HG03521 (cell line): ENCODE results near the gene SNX14.

Source experiments
- ATAC-seq: cut with Tn5 transposase; IDR thresholded peaks from one replicate; pipeline ENCODE4 v1.9.1; 2021; ENCODE audit warnings: mild to moderate bottlenecking, moderate library complexity; ENCODE audit not compliant: unreplicated experiment

Gene SNX14

DNA sequence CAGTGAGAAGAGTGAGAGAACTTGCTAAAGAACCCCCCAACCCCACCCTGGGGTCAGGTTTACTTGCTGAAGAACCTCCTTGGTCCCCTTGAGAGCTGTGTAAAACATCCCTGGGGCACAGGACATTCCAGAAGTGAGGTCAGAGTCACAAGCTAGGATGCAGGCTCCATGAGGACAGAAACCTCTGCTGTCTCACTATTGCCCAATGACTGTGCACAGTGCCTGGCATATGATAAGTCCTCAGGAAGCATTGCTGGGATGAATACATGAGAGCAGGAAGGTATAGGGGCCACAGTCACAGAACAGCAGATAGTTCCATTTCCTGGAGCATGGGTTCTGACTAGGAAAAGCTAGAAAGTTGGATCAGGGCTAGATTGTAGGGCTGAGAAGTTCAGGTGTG lies 125.3 kb downstream of the SNX14 start:
- ATAC-seq: no peak

DNA sequence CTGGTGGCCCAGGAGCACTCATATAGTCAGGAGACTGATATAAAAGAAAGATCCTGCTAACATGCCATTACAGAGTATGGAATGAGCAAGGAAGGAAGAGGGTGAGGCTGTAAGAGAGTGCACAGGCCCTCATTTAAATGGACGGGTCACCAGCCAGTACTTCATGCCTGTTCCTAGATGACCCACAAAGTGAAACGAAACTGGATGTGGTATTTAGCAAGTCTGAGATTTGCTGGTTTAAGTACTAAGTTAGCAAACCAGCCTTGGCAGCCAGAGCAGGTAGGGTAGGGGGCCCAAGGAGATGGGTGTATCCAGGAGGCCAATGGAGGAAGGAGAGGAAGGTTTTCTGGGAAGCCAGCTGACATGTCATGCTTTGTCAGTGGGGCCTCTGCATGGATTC lies 127.9 kb downstream of the SNX14 start:
- ATAC-seq: no peak

DNA sequence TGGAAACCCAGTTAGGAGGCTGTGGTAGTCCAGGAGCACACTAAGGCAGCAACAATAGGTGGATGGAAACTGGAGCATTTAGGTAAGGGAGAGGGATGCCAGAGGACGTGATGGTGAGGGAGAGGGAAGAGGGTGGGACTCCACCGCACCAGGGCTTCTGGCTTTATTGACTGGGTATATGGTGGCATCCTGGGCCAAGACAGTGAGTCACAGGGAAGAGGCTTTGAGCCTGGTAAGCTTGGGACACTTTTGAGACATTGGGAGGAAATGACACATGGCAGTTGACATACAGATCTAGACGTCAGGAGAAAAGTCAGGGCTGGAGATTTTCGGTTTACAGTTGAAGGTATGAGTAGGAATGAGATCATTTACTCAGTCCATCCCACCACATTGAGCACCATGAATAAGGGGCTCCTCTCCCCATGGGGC lies 128.9 kb downstream of the SNX14 start:
- no peak for ATAC-seq

DNA sequence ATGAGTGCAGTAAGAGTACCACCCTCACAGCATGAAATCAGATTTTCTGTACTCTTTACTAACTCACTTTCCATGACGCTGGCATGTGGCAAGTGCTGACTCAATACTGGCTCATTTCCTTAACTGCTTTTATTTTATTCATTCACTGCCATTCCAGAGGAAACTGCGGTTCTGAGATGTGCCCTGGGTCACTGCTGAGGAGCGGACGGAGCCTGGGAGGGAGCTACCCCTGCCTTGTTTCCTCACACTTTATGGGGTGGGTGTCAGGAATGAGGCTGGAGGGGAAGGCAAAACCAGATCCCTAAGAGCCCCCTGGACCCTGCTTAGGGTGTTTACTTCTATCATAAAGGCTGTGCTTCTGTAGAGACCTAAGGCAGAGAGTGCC lies 129.4 kb downstream of the SNX14 start:
- no peak for ATAC-seq

DNA sequence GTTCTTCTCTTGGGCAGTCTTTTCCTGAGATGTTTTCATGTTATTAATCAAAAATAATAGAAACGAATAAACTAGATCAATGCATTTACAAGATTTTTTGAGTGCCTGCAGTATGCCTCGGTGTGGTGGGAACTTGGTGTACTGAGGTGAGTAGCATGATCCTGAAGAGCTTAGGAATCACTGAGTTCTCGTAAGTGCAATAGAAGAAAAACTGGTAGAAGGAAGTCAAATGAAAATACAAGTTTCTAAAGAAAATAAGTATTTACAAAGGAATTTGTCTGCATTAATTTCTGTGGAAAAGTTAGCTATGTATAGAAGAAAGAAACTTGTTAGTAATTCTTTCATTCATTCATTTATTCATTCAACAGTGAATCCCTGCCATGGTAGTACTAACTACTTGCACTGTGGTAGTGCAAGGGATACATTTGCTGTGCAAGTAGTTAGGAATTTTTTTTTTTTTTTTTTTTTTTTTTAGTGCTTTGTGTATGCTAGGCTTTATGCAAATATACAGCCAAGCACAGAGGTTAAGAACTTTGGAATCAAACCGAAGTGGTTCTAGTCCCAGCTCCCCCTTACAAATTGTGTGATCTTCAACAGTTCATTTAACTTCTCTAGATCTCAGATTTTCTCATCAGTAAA lies 129.9 kb downstream of the SNX14 start:
- no peak for ATAC-seq

DNA sequence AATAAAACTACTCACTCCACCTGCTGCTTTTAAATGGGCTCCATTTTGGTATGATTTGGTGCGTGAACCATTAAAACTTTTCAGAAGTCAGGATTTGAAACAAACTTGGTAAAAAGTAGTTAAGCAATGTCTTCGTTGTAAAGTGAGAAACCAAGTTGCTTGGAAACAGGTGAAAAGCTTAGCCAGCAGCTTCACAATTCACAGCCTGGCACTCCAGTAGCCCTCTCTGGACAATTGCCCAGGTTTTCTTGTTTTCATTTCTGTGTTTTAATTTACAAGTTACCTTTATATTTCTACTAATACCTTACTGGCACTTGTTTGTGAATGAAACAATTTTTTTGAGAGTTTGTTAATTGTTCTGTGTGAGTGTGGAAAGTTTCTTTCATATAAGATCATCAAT lies 131.0 kb downstream of the SNX14 start:
- ATAC-seq: no peak

DNA sequence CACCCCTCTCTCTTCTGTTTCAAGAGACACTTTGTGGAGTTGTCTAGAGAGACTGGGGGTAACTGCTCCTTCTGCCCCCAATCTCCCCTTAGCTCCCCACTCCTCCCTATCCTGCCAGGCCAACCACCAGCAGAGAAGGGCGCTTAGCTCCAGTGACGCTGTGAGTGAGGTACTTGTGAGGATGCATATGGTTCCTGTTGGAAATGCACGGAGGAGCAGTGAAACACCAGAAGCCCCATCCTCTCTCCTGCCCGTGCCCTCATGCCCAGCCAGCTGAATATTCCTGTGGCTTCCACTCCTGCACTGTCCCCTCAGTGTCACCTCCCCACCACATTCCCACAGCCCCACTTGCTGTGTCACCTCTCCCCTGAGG lies 131.9 kb downstream of the SNX14 start:
- peak; percentile 4 for ATAC-seq

DNA sequence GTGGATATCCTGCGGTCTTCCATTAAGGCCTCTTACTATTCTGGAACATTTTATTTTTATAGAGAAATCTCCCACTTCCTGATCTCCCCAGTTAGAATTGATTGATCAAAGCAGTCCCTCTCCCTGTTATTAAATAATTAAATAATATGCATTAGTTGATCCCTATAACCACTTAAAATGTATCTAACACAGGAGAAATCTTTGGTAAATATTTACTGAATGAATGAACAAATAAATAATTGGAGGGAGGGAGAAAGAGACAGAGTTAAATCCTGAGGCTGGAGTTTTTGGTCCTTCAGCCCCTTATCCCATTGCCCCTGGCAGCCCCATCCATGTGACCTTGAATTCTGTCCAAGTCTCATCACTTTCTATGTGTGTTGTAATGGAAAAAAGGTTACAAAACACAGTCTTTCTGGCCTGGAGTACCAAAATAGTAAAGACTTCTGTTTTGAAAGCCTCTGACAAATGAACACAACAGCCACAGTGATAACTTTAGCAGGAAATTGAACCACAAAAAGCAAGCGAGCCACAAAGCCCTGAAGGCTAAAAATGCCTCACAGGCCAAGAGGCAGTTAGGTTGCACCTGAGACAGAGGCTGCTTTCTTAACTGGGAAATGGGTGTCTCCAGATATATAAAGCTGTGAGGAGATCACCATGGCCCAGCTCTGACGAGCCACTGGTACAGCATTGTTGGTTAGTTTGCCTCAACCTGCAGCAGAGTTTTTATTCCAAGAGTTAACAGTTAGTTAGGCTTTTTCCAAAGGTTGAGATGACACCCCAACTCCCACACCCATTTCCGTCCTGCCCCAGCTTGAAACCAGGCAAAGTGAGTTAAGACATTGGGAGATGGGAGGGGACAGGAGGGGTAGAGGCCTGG lies 132.5 kb downstream of the SNX14 start:
- peak; percentile 82 for ATAC-seq

DNA sequence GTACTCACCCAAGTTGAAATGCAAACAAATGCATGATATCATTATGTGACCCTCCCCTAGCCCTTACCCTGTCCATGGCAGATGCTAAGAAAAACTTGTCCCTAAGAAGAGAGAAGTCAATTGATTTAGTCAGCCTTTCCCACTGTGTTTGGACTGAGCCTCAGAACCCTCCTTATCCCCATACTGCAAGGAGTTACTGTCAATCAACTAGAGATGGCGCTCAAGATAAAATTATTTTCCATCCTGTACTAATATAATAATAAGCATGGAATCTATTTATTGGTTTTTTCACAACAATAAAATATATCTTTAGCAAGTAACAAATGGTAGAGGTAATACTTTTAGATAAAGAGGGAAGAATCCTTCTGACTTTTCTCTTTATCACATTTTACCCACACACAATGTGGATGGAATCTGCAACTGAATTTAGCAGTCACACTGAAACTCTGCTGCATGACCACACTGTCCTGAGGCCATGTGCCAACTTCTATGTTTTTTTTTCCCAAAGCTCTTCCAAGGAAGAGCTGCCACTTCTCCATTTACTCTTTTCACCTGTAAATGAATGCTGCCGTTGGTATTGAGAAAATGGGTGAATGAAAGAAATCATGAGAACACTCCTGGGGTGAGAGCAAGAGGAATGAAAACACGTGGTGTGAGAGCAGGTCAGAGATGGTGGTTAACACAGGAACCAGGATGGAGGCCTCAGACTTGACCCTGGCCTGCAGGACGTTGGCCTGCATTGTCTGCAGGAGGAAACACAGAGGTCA lies 133.3 kb downstream of the SNX14 start:
- no peak for ATAC-seq

DNA sequence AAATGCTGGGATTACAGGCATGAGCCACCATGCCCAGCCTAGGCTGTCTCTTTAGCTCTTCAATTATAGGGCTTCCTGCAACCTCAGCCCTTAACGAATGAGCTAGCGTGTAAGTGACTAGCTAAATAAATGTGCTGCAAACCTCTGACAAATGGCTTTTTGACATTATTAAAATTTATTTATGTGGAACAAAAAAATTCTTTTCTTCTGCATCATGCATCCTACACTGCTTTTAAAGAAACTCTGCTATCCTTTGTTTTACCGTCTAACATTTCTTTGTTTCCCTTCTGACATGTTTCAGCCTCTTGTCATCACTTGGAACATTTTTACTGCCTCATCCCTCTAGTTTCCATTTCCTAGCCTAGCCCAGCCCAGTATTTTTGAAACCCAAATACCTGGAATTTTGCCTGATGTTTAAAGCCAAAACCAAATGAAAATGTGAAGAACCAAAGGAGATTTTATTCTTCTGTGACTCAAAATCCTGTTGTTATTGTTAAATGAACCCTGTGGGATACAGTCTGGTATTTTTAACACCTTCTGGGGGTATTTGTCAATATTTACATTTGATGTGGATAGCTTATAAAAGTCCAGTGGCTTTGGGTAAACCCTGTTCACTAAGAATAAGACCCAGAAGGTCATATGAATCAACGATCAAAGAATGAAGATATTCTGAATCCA lies 134.3 kb downstream of the SNX14 start:
- no peak for ATAC-seq

DNA sequence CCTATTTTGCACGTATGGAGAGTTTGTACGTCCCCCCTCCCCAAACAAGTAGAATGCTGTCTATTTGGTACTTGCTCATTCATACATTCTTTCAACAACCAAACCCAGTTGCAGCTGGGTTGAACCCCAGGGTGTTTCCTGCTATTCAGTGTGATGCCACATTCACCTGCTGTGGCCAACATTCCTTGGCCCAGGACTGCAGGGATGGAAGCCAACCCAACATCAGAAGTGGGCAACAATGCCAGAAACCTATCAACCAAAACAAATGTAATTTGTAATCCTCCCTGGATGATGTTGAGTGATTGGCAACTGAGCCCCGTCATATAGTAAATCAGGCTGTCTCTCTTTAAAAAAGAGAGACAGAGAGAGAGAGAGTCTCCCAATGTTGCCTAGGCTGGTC lies 134.9 kb downstream of the SNX14 start:
- no peak for ATAC-seq

DNA sequence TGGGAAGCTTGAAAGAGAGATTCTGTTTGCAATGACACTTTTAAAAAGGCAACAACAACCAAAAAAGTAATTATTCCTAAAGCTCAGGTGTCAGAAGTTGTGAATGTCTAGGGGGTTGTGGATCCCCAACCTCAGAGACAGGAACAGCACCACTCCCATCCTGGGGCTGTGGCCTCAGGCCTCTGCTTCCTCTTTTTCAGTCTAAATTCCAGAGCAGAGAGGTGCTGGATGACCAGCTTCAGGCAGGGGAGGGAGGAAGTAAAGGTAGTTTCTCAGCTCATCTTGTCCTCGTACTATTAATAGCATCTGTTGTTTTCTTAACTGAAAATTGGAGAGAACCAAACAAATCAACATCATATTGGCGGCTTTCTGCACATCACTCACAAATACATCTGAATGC lies 135.5 kb downstream of the SNX14 start:
- no peak for ATAC-seq

DNA sequence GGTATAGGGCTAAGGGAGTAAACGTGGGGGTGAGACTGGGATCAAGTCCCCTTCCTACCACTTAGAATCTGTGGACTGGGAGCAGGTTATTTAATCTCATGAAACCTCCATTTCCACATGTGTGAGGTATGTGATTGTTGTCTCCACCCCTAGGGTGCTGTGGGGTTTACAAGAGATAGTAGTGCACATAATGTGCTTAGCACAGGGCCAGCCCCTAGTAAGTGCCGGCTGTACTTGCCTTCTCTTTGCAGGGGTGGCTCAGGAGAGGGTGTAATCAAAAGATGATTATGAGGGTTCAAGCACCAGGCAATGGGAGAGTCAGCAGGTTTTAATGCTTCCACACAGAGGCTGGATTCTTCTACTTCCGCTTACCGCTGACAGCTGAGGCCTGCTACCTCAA lies 136.9 kb downstream of the SNX14 start:
- no peak for ATAC-seq
